ENCODE measurements around the gene MTMR3. TPM values are rescaled to one million over a fixed set of nuclear protein-coding genes. Genes with fewer than 3 reads are reported as not detected.

MTMR3 gene
- total and polyA plus RNA-seq, 9 donors, result 21.4 to 66.2 (median 47.8) TPM

DNA sequence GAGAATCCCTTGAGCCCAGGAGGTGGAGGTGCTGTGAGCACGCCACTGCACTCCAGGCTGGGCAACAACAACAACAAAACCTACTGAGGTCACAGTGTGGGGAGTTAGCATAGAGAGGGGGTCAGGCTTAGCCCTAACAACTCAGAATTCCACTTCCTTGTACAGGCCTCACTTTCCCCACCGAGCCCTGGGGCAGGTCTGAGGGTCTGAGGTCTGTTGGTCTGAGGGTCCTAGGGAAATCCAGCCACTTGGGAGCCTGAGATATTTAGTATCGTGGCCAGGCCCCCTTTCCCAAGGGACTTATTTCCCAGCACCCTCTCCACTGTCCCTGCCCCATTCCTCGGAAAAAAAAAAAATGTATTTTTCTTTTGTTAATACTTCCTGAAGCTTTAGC is 162.5 kb downstream of the MTMR3 start:
- H3K27ac ChIP-seq, result no peak overlapping the region
- no peaks in the 10 kb centered on the region for H3K36me3 ChIP-seq
- DNase-seq, result no peak
- TF ChIP-seq EP300 (IDR thresholded peaks at IDR 0.05) (no peak), POLR2A (IDR thresholded peaks at IDR 0.05) (no peak), CTCF (IDR thresholded peaks at IDR 0.05) (no peak)
- no peaks in the 10 kb centered on the region for H3K4me1 ChIP-seq (ENCODE audit: insufficient read depth)
- intact Hi-C loops (cut with DNase I), result no loop called here
- no peak overlapping the region for H3K4me3 ChIP-seq
- WGBS, 3 donors, result 75 to 89% (median 83%) methylated on average over 4 of the region's 4 CpGs
- H3K9me3 ChIP-seq, result no peaks in the 10 kb centered on the region
- no peaks in the 10 kb centered on the region for H3K27me3 ChIP-seq

DNA sequence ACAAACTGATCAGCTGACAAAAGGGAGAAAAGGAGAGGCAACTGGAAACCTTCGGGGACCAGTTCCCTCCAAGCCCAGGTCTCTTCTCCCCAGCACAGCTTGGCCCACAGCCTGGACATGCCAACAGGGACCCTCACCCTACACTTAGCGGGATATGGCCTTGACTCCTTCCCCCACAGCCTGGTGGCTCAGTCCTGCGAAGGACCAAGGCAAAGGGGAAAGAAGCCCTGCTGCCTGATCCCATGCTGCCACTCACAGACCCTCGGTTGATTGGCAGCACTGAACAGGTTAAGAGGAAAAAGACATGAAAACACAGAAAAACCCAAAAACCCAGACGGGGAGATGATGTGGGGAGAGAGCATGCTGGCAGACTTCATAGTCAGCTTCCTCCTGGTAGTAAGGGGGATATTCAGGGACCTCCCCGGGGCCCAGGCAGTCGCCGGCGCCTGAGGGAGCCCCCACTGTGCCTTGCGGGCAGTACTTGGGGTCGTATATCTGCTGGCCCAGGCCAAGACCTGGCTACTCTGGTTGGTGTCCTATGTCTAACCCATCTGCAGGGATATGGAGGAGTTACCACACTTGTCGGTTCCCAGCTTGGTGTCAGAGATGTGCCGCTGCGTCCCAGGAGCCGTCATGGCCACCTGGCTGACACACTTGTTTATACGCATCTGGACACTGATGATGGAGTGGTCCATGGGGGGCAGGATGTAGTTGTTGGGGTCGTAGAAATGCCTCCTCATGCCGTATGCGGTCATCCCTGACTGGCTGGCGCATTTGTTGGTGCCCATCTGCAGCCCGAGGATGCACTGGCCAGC is 163.1 kb downstream of the MTMR3 start:
- WGBS, 3 donors, result 88 to 92% (median 90%) methylated on average over 21 of the region's 21 CpGs
- intact Hi-C loops (cut with DNase I), result no loop called here
- DNase-seq, result no peak

DNA sequence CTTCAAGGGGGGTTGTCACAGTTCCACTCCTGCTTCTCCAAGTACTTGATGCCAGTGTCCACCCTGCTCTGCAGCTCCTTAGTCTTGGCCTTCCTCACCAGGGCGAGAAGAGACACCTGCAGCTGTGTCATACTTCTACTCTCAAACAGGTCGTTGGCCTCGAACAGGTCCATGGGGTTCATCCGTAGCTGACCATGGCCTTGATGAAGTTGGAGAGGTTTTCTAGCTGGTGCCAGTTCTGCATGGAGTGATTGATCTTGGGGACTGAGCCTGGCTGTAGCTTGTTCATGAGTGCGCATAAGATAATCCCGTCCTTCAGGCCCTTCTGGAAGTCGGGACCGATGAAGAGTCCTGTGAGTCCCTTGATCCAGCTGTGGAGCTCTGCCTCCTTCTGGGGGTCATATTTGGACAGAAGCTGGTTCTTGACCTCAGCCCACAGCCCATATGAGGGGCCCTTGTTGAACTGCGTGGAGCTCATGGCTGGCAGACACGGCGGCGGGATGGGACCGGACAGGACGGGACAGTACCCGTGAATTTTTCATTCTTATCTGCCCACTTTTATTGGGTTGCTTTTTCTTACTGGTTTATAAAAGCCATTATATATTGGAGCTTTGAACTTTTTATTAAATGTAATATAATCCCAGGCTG is 163.9 kb downstream of the MTMR3 start:
- H3K4me1 ChIP-seq (ENCODE audit: insufficient read depth), result no peaks in the 10 kb centered on the region
- DNase-seq, result no peak
- H3K4me3 ChIP-seq, result no peak overlapping the region
- H3K27me3 ChIP-seq, result no peaks in the 10 kb centered on the region
- intact Hi-C loops (cut with DNase I), result no loop called here
- no peaks in the 10 kb centered on the region for H3K9me3 ChIP-seq
- TF ChIP-seq EP300 (IDR thresholded peaks at IDR 0.05) (no peak), CTCF (IDR thresholded peaks at IDR 0.05) (no peak), POLR2A (IDR thresholded peaks at IDR 0.05) (no peak)
- H3K36me3 ChIP-seq, result no peaks in the 10 kb centered on the region
- WGBS, 3 donors, result 93 to 95% (median 93%) methylated on average over 15 of the region's 15 CpGs
- H3K27ac ChIP-seq, result no peak overlapping the region

More for the DNA sequence above, 163.1 kb downstream of the MTMR3 start:
- TF ChIP-seq POLR2A (IDR thresholded peaks at IDR 0.05) (no peak), EP300 (IDR thresholded peaks at IDR 0.05) (no peak), CTCF (IDR thresholded peaks at IDR 0.05) (no peak)
- Histone ChIP-seq H3K36me3 (no peaks in the 10 kb centered on the region), H3K4me3 (no peak overlapping the region), H3K27me3 (no peaks in the 10 kb centered on the region), H3K27ac (no peak overlapping the region), H3K4me1 (ENCODE audit: insufficient read depth) (no peaks in the 10 kb centered on the region), H3K9me3 (no peaks in the 10 kb centered on the region)

- intact Hi-C loops (cut with DNase I), result no loop called here
- Histone ChIP-seq H3K36me3 (no peaks in the 10 kb centered on the region), H3K27me3 (no peaks in the 10 kb centered on the region), H3K9me3 (no peaks in the 10 kb centered on the region), H3K27ac (no peak overlapping the region), H3K4me1 (ENCODE audit: insufficient read depth) (no peaks in the 10 kb centered on the region), H3K4me3 (no peak overlapping the region)
- 42 to 63% (median 48%) methylated on average over 3 of the region's 3 CpGs for WGBS, 3 donors
- TF ChIP-seq EP300 (IDR thresholded peaks at IDR 0.05) (no peak), CTCF (IDR thresholded peaks at IDR 0.05) (no peak), POLR2A (IDR thresholded peaks at IDR 0.05) (no peak)
- no peak for DNase-seq
These were observed 164.4 kb downstream of the MTMR3 start for GRCh38 chr22:30047364-30047738.
